GM21390 (cell line): Measurements from ENCODE around the gene PTCH2.
"Not testable (repeated sequence)": the region's sequence is repeated elsewhere in the genome, so short reads cannot be mapped to it uniquely, and the experiment has no call there.

ENCODE experiments used
- ATAC-seq: cut with Tn5 transposase; IDR thresholded peaks from one replicate; pipeline ENCODE4 v1.9.1; 2021; ENCODE audit not compliant: unreplicated experiment

Gene PTCH2

GRCh38 chr1:44803312-44804095 lies 39.5 kb downstream of the PTCH2 start:
- no peak for ATAC-seq

GRCh38 chr1:44803062-44803311 lies 40.1 kb downstream of the PTCH2 start:
- ATAC-seq, result no peak

- ATAC-seq, result no peak
Observed at GRCh38 chr1:44802306-44803061, 40.6 kb downstream of the PTCH2 start.

- ATAC-seq, result no peak
Observed at GRCh38 chr1:44801491-44802305, 41.4 kb downstream of the PTCH2 start.

GRCh38 chr1:44799770-44800584 lies 43.1 kb downstream of the PTCH2 start, which contains the start of gene PLK3:
Gene PLK3 (plus strand): TSS chr1:44800377. CDS start chr1:44800464, 87 bp downstream.
- ATAC-seq, result peak; percentile 86

- ATAC-seq, result no peak
Observed at GRCh38 chr1:44798481-44799365, 44.3 kb downstream of the PTCH2 start.

- ATAC-seq, result not testable (repeated sequence)
Observed at GRCh38 chr1:44797886-44798285, 45.2 kb downstream of the PTCH2 start.

GRCh38 chr1:44792736-44793502 lies 50.1 kb downstream of the PTCH2 start:
- no peak for ATAC-seq

GRCh38 chr1:44790968-44791801 lies 51.9 kb downstream of the PTCH2 start:
- ATAC-seq, result no peak

GRCh38 chr1:44788120-44788860 lies 54.8 kb downstream of the PTCH2 start, which contains the start of gene BEST4:
Gene BEST4 (minus strand): TSS chr1:44788170. CDS start chr1:44787705, 465 bp downstream.
- no peak for ATAC-seq

- ATAC-seq, result no peak
Observed at GRCh38 chr1:44787506-44787905, 55.5 kb downstream of the PTCH2 start.

GRCh38 chr1:44786841-44787426 lies 56.1 kb downstream of the PTCH2 start:
- no peak for ATAC-seq

- peak; percentile 63 for ATAC-seq
Observed at GRCh38 chr1:44786138-44786840, 56.8 kb downstream of the PTCH2 start.

- ATAC-seq, result no peak
Observed at GRCh38 chr1:44785501-44786137, 57.4 kb downstream of the PTCH2 start.

- no peak for ATAC-seq
Observed at GRCh38 chr1:44785029-44785380, 58.0 kb downstream of the PTCH2 start.
